Eye (tissue), 1 donor: ENCODE data around the gene MEGF10.

Experiments
- DNase-seq: peaks from one replicate; pipeline ENCODE4 v3.0.0-alpha.2; 2015

The MEGF10 gene

GRCh38 chr5:127373858-127374491, 83.4 kb downstream of the MEGF10 start:
- no peak for DNase-seq

GRCh38 chr5:127375124-127375523, 84.5 kb downstream of the MEGF10 start:
- no peak for DNase-seq

GRCh38 chr5:127375544-127376091, 85.0 kb downstream of the MEGF10 start:
- DNase-seq: no peak

- DNase-seq: peak; percentile 94
Observed at GRCh38 chr5:127377651-127378050, 87.1 kb downstream of the MEGF10 start.

- DNase-seq: no peak
Observed at GRCh38 chr5:127385936-127386335, 95.3 kb downstream of the MEGF10 start.

- DNase-seq: no peak
Observed at GRCh38 chr5:127386557-127386956, 96.0 kb downstream of the MEGF10 start.

GRCh38 chr5:127389601-127390000, 99.0 kb downstream of the MEGF10 start:
- no peak for DNase-seq

- DNase-seq: no peak
Observed at GRCh38 chr5:127392762-127393161, 102.2 kb downstream of the MEGF10 start.

GRCh38 chr5:127396490-127397155, 106.0 kb downstream of the MEGF10 start:
- no peak for DNase-seq

GRCh38 chr5:127398508-127398907, 107.9 kb downstream of the MEGF10 start:
- DNase-seq: no peak

- no peak for DNase-seq
Observed at GRCh38 chr5:127399068-127399467, 108.5 kb downstream of the MEGF10 start.

- no peak for DNase-seq
Observed at GRCh38 chr5:127400539-127400938, 109.9 kb downstream of the MEGF10 start.

- DNase-seq: no peak
Observed at GRCh38 chr5:127400946-127401670, 110.5 kb downstream of the MEGF10 start.

- DNase-seq: no peak
Observed at GRCh38 chr5:127402361-127402760, 111.8 kb downstream of the MEGF10 start.

GRCh38 chr5:127404190-127404589, 113.6 kb downstream of the MEGF10 start:
- DNase-seq: no peak

GRCh38 chr5:127406326-127407121, 115.9 kb downstream of the MEGF10 start:
- no peak for DNase-seq

GRCh38 chr5:127409246-127409917, 118.8 kb downstream of the MEGF10 start:
- no peak for DNase-seq

- DNase-seq: no peak
Observed at GRCh38 chr5:127409921-127410675, 119.5 kb downstream of the MEGF10 start.

- DNase-seq: no peak
Observed at GRCh38 chr5:127410959-127411358, 120.4 kb downstream of the MEGF10 start.

- no peak for DNase-seq
Observed at GRCh38 chr5:127411381-127411780, 120.8 kb downstream of the MEGF10 start.

- DNase-seq: no peak
Observed at GRCh38 chr5:127412698-127413097, 122.1 kb downstream of the MEGF10 start.

GRCh38 chr5:127415034-127415433, 124.4 kb downstream of the MEGF10 start:
- DNase-seq: no peak
